ENCODE results near the gene GOLGA8J.
"Not testable (repeated sequence)": the region's sequence is repeated elsewhere in the genome, so short reads cannot be mapped to it uniquely, and the experiment has no call there.

The GOLGA8J gene

GRCh38 chr15:30042556-30042955, 40.2 kb upstream of the GOLGA8J start:
- Histone ChIP-seq H3K9me3 (ENCODE audit: control extremely low read depth in 1 of 5, control insufficient read depth in 4 of 5, insufficient read depth in 2 of 5, low read depth in 1 of 5, low read length in 4 of 5) (no peaks in the 10 kb centered on the region), H3K4me1 (ENCODE audit: control extremely low read depth in 1 of 4, control insufficient read depth in 4 of 4, insufficient read depth in 4 of 4, low read length in 3 of 4) (no peaks in the 10 kb centered on the region), H3K27me3 (replicated peaks in 2 of 5; ENCODE audit: control insufficient read depth in 4 of 5, insufficient read depth in 5 of 5, low read length in 4 of 5) (peaks cover 0 to 15% (median 2%) of the 10 kb centered on the region in 5 experiments), H3K4me3 (ENCODE audit: control insufficient read depth in 1 of 7, extremely low read depth in 1 of 7, insufficient read depth in 4 of 7, low read depth in 2 of 7, low read length in 6 of 7) (no peak overlapping the region), H3K36me3 (ENCODE audit: control insufficient read depth in 4 of 4, insufficient read depth in 4 of 4, low read length in 3 of 4) (no peaks in the 10 kb centered on the region), H3K27ac (ENCODE audit: insufficient read depth in 1 of 2, low read depth in 1 of 2, low read length in 2 of 2, poor library complexity in 1 of 2, severe bottlenecking in 2 of 2) (no peak overlapping the region)
- CTCF ChIA-PET = interaction anchor here (1.1 kb wide), 1 partner anchor 26 kb away, joined by 3 read pairs; no protein-coding TSS in a partner anchor
- no peak for DNase-seq
- 100% methylated on average over 2 of the region's 4 CpGs for WGBS (ENCODE audit: insufficient coverage)
- POLR2A ChIA-PET = no interaction called here

- ChIA-PET POLR2A (no interaction called here), CTCF (interaction anchor here (1.1 kb wide), 1 partner anchor 26 kb away, joined by 3 read pairs; no protein-coding TSS in a partner anchor)
- peak; percentile 3 to 6 (median 5) for DNase-seq
- H3K36me3 ChIP-seq (ENCODE audit: control insufficient read depth in 4 of 4, insufficient read depth in 4 of 4, low read length in 3 of 4) = no peaks in the 10 kb centered on the region
- H3K4me3 ChIP-seq (ENCODE audit: control insufficient read depth in 1 of 7, extremely low read depth in 1 of 7, insufficient read depth in 4 of 7, low read depth in 2 of 7, low read length in 6 of 7) = no peak overlapping the region
- peaks cover 0 to 15% (median 2%) of the 10 kb centered on the region in 5 experiments for H3K27me3 ChIP-seq (replicated peaks in 2 of 5; ENCODE audit: control insufficient read depth in 4 of 5, insufficient read depth in 5 of 5, low read length in 4 of 5)
- no peaks in the 10 kb centered on the region for H3K4me1 ChIP-seq (ENCODE audit: control extremely low read depth in 1 of 4, control insufficient read depth in 4 of 4, insufficient read depth in 4 of 4, low read length in 3 of 4)
- no CpG with 5 or more reads among the region's 2 CpGs for WGBS (ENCODE audit: insufficient coverage)
- H3K9me3 ChIP-seq (ENCODE audit: control extremely low read depth in 1 of 5, control insufficient read depth in 4 of 5, insufficient read depth in 2 of 5, low read depth in 1 of 5, low read length in 4 of 5) = no peaks in the 10 kb centered on the region
- H3K27ac ChIP-seq (ENCODE audit: insufficient read depth in 1 of 2, low read depth in 1 of 2, low read length in 2 of 2, poor library complexity in 1 of 2, severe bottlenecking in 2 of 2) = no peak overlapping the region
Observed at GRCh38 chr15:30043211-30043655, 39.5 kb upstream of the GOLGA8J start.

GRCh38 chr15:30044377-30044776, 38.4 kb upstream of the GOLGA8J start:
- no peaks in the 10 kb centered on the region for H3K9me3 ChIP-seq (ENCODE audit: control extremely low read depth in 1 of 5, control insufficient read depth in 4 of 5, insufficient read depth in 2 of 5, low read depth in 1 of 5, low read length in 4 of 5)
- no peaks in the 10 kb centered on the region for H3K4me1 ChIP-seq (ENCODE audit: control extremely low read depth in 1 of 4, control insufficient read depth in 4 of 4, insufficient read depth in 4 of 4, low read length in 3 of 4)
- no peak overlapping the region for H3K4me3 ChIP-seq (ENCODE audit: control insufficient read depth in 1 of 7, extremely low read depth in 1 of 7, insufficient read depth in 4 of 7, low read depth in 2 of 7, low read length in 6 of 7)
- no peaks in the 10 kb centered on the region for H3K36me3 ChIP-seq (ENCODE audit: control insufficient read depth in 4 of 4, insufficient read depth in 4 of 4, low read length in 3 of 4)
- peaks cover 0 to 15% (median 2%) of the 10 kb centered on the region in 5 experiments for H3K27me3 ChIP-seq (replicated peaks in 2 of 5; ENCODE audit: control insufficient read depth in 4 of 5, insufficient read depth in 5 of 5, low read length in 4 of 5)
- CTCF ChIA-PET = no interaction called here
- DNase-seq = no peak
- 72% methylated on average over 30 of the region's 42 CpGs for WGBS (ENCODE audit: insufficient coverage)
- POLR2A ChIA-PET = no interaction called here
- no peak overlapping the region for H3K27ac ChIP-seq (ENCODE audit: insufficient read depth in 1 of 2, low read depth in 1 of 2, low read length in 2 of 2, poor library complexity in 1 of 2, severe bottlenecking in 2 of 2)

GRCh38 chr15:30044826-30045225, 37.9 kb upstream of the GOLGA8J start:
- 95% methylated on average over 15 of the region's 22 CpGs for WGBS (ENCODE audit: insufficient coverage)
- H3K9me3 ChIP-seq (ENCODE audit: control extremely low read depth in 1 of 5, control insufficient read depth in 4 of 5, insufficient read depth in 2 of 5, low read depth in 1 of 5, low read length in 4 of 5); H3K27ac ChIP-seq (ENCODE audit: insufficient read depth in 1 of 2, low read depth in 1 of 2, low read length in 2 of 2, poor library complexity in 1 of 2, severe bottlenecking in 2 of 2); H3K4me1 ChIP-seq (ENCODE audit: control extremely low read depth in 1 of 4, control insufficient read depth in 4 of 4, insufficient read depth in 4 of 4, low read length in 3 of 4); POLR2A ChIA-PET; CTCF ChIA-PET; H3K36me3 ChIP-seq (ENCODE audit: control insufficient read depth in 4 of 4, insufficient read depth in 4 of 4, low read length in 3 of 4); H3K4me3 ChIP-seq (ENCODE audit: control insufficient read depth in 1 of 7, extremely low read depth in 1 of 7, insufficient read depth in 4 of 7, low read depth in 2 of 7, low read length in 6 of 7); DNase-seq: not testable (repeated sequence)
- H3K27me3 ChIP-seq (replicated peaks in 2 of 5; ENCODE audit: control insufficient read depth in 4 of 5, insufficient read depth in 5 of 5, low read length in 4 of 5) = peaks cover 0 to 15% (median 2%) of the 10 kb centered on the region in 5 experiments

- H3K9me3 ChIP-seq (ENCODE audit: control extremely low read depth in 1 of 5, control insufficient read depth in 4 of 5, insufficient read depth in 2 of 5, low read depth in 1 of 5, low read length in 4 of 5); H3K4me1 ChIP-seq (ENCODE audit: control extremely low read depth in 1 of 4, control insufficient read depth in 4 of 4, insufficient read depth in 4 of 4, low read length in 3 of 4); DNase-seq; POLR2A ChIA-PET; H3K36me3 ChIP-seq (ENCODE audit: control insufficient read depth in 4 of 4, insufficient read depth in 4 of 4, low read length in 3 of 4); CTCF ChIA-PET; H3K27ac ChIP-seq (ENCODE audit: insufficient read depth in 1 of 2, low read depth in 1 of 2, low read length in 2 of 2, poor library complexity in 1 of 2, severe bottlenecking in 2 of 2); H3K4me3 ChIP-seq (ENCODE audit: control insufficient read depth in 1 of 7, extremely low read depth in 1 of 7, insufficient read depth in 4 of 7, low read depth in 2 of 7, low read length in 6 of 7): not testable (repeated sequence)
- peaks cover 0 to 15% (median 2%) of the 10 kb centered on the region in 5 experiments for H3K27me3 ChIP-seq (replicated peaks in 2 of 5; ENCODE audit: control insufficient read depth in 4 of 5, insufficient read depth in 5 of 5, low read length in 4 of 5)
- WGBS (ENCODE audit: insufficient coverage) = 74% methylated on average over 19 of the region's 26 CpGs
Observed at GRCh38 chr15:30045248-30046041, 37.3 kb upstream of the GOLGA8J start.

- CTCF ChIA-PET = no interaction called here
- H3K27ac ChIP-seq (ENCODE audit: insufficient read depth in 1 of 2, low read depth in 1 of 2, low read length in 2 of 2, poor library complexity in 1 of 2, severe bottlenecking in 2 of 2) = no peak overlapping the region
- POLR2A ChIA-PET = no interaction called here
- no peak overlapping the region for H3K4me3 ChIP-seq (ENCODE audit: control insufficient read depth in 1 of 7, extremely low read depth in 1 of 7, insufficient read depth in 4 of 7, low read depth in 2 of 7, low read length in 6 of 7)
- no peaks in the 10 kb centered on the region for H3K36me3 ChIP-seq (ENCODE audit: control insufficient read depth in 4 of 4, insufficient read depth in 4 of 4, low read length in 3 of 4)
- no peaks in the 10 kb centered on the region for H3K4me1 ChIP-seq (ENCODE audit: control extremely low read depth in 1 of 4, control insufficient read depth in 4 of 4, insufficient read depth in 4 of 4, low read length in 3 of 4)
- no peaks in the 10 kb centered on the region for H3K9me3 ChIP-seq (ENCODE audit: control extremely low read depth in 1 of 5, control insufficient read depth in 4 of 5, insufficient read depth in 2 of 5, low read depth in 1 of 5, low read length in 4 of 5)
- WGBS (ENCODE audit: insufficient coverage) = 90% methylated on average over 2 of the region's 2 CpGs
- peaks cover 0 to 15% (median 2%) of the 10 kb centered on the region in 5 experiments for H3K27me3 ChIP-seq (replicated peaks in 2 of 5; ENCODE audit: control insufficient read depth in 4 of 5, insufficient read depth in 5 of 5, low read length in 4 of 5)
- DNase-seq = no peak
Observed at GRCh38 chr15:30046430-30046829, 36.3 kb upstream of the GOLGA8J start.

- WGBS (ENCODE audit: insufficient coverage) = 100% methylated on average over 2 of the region's 3 CpGs
- DNase-seq = no peak
Observed at GRCh38 chr15:30055604-30056003, 27.2 kb upstream of the GOLGA8J start.

More at GRCh38 chr15:30055604-30056003, 27.2 kb upstream of the GOLGA8J start:
- H3K4me1 ChIP-seq (ENCODE audit: control extremely low read depth in 1 of 4, control insufficient read depth in 4 of 4, insufficient read depth in 4 of 4, low read length in 3 of 4) = no peaks in the 10 kb centered on the region
- no peaks in the 10 kb centered on the region for H3K9me3 ChIP-seq (ENCODE audit: control extremely low read depth in 1 of 5, control insufficient read depth in 4 of 5, insufficient read depth in 2 of 5, low read depth in 1 of 5, low read length in 4 of 5)
- CTCF ChIA-PET = no interaction called here
- no peak overlapping the region for H3K4me3 ChIP-seq (ENCODE audit: control insufficient read depth in 1 of 7, extremely low read depth in 1 of 7, insufficient read depth in 4 of 7, low read depth in 2 of 7, low read length in 6 of 7)
- POLR2A ChIA-PET = no interaction called here
- no peaks in the 10 kb centered on the region for H3K36me3 ChIP-seq (ENCODE audit: control insufficient read depth in 4 of 4, insufficient read depth in 4 of 4, low read length in 3 of 4)
- peaks cover 0 to 8% (median 0%) of the 10 kb centered on the region in 5 experiments for H3K27me3 ChIP-seq (replicated peaks in 2 of 5; ENCODE audit: control insufficient read depth in 4 of 5, insufficient read depth in 5 of 5, low read length in 4 of 5)
- no peak overlapping the region for H3K27ac ChIP-seq (ENCODE audit: insufficient read depth in 1 of 2, low read depth in 1 of 2, low read length in 2 of 2, poor library complexity in 1 of 2, severe bottlenecking in 2 of 2)

Measured in common myeloid progenitor, CD34-positive (primary cell).